Measurements from ENCODE around the gene CMSS1.
"Not testable (repeated sequence)": the region's sequence is repeated elsewhere in the genome, so short reads cannot be mapped to it uniquely, and the experiment has no call there.

The CMSS1 gene

DNA sequence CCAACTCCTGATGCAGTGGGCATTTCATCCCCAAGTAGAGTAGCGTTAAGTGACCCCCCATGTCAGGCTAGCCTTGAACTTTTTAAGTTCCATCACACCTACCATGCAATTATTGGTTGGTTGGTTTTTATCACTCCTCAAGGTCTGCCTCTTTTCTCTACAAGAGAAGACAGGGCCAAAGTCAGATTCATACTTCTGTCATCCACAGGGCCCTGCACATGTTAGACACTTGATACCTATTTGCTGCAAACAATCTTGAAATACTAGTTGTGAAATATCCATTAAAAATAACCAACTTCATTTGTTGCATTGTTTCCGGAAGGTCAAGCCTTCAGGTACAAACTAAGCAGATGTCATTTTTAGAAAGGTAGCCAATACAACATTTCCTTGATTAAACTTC is 1.2 kb downstream of the CMSS1 start:
- DNase-seq (ENCODE audit: low spot score), result no peak

- DNase-seq (ENCODE audit: low spot score), result no peak
Measured at GRCh38 chr3:99823723-99824711, 6.4 kb downstream of the CMSS1 start.

- peak; percentile 52 for DNase-seq (ENCODE audit: low spot score)
Measured at GRCh38 chr3:99825004-99825640, 7.5 kb downstream of the CMSS1 start.

DNA sequence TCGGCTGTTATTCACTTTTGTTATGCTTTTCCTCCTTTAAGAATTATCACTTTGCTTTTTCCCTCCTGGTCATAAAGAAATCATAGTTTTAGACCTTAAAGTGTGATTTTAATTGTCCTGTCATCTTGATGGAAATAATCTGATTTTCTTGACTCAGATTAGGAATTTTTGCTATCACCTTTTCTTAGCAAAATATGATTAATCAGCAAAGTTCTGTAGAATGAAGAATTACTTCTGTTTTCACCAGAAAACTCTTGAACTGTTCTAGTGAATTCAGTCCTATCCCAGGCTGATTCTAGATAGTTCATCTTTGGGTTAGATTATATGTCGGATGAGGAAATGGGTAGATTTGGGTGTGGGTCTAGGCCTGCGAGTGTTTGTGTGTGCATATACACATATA is 12.2 kb downstream of the CMSS1 start:
- no peak for DNase-seq (ENCODE audit: low spot score)

DNA sequence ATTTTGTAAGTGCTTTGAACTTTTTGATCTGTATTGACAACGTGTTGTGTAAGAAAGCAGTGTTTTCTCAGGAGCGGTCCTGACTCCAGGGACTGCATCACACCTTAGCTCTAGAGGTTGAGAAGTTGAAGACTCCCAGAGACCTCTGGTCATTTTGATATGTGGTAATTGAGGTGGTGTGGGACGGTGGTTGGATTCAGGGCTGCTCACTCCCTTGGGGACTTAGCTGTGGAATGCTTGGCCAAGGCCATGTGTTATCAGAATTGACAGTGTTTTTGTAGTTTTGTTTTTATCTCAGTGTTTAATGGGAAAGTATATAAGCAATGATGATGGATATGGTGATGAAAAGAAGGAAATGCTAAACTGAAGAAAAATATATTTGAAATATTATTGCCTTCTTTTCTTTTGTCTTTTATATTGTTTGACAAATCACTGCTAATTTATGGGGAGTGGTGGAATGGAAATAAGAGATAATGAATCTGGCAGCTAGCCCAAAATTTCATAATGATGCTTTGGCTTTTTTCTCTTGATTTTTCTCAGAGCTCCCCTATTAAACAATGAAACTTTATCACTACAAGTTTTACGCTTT is 16.0 kb downstream of the CMSS1 start:
- no peak for DNase-seq (ENCODE audit: low spot score)

- DNase-seq (ENCODE audit: low spot score), result no peak
Measured at GRCh38 chr3:99834211-99834957, 16.7 kb downstream of the CMSS1 start.

GRCh38 chr3:99836681-99837080 is 19.0 kb downstream of the CMSS1 start:
- no peak for DNase-seq (ENCODE audit: low spot score)

DNA sequence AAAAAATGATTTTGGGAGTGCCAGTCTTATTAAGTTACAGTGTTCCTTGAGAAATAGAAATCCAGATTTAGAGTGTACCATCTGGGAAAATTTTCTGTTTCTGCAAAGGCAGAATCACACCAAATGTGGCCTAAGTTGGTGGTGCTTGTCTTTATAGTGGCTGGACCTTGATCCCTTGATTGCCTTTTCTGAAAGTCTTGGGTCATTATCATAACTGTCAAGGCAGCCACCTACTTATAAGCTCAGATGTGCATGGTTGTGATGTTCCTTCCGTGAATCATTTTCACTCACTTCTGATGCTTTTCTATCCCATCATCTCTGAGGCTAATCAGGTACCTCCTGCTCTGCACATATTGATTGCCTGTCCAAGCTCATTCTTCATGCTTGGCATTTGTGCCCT is 20.1 kb downstream of the CMSS1 start:
- no peak for DNase-seq (ENCODE audit: low spot score)

DNA sequence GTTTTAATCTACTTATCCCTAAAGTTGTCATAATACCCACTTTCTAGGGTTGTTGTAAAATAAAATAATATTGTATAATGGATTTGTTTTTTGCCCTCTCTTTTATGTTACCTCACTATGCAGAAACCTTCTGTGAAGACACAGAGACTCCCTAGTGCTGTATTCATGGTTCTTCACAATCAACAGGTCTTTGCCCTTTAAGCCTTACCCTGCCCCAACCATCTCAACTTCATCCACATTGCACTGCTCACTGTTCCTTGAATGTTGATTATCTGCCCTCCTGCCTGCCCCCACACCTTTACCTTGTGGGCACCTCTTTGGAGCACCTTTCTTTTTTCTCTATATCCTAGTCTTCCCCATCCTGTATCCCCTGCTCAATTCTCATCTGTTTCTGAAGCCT is 21.1 kb downstream of the CMSS1 start:
- DNase-seq (ENCODE audit: low spot score), result no peak

DNA sequence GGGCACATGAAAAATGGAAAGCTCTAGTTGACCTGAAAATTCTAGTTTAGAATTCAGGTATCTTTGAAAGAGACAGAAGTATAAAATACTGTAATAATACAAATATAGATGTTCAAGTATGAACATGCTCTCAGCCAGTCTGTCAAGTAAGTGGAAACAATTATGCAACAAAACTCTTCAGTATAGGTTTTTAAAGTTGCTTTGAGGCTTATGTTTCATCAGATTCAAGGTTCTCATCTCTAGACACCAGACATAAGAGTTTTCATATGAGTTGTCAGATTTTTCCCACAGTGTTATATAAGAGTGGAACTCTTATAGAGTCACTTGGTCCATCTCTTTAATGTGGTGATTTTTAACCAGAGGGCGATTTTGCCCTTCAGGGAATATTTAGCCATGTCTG is 22.0 kb downstream of the CMSS1 start:
- no peak for DNase-seq (ENCODE audit: low spot score)

DNA sequence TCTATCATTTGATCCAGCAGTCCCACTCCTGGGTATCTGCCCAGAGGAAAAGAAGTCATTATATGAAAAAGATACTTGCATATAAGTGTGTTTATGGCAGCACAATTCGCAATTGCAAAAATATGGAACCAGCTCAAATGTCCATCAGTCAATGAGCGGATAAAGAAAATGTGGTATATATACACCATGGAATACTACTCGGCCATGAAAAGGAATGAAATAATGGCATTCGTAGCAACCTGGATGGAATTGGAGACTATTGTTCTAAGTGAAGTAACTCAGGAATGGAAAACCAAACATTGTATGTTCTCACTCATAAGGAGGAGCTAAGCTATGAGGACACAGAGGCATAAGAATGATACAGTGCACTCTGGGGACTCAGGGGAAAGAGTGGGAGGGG is 24.3 kb downstream of the CMSS1 start:
- DNase-seq (ENCODE audit: low spot score), result not testable (repeated sequence)

DNA sequence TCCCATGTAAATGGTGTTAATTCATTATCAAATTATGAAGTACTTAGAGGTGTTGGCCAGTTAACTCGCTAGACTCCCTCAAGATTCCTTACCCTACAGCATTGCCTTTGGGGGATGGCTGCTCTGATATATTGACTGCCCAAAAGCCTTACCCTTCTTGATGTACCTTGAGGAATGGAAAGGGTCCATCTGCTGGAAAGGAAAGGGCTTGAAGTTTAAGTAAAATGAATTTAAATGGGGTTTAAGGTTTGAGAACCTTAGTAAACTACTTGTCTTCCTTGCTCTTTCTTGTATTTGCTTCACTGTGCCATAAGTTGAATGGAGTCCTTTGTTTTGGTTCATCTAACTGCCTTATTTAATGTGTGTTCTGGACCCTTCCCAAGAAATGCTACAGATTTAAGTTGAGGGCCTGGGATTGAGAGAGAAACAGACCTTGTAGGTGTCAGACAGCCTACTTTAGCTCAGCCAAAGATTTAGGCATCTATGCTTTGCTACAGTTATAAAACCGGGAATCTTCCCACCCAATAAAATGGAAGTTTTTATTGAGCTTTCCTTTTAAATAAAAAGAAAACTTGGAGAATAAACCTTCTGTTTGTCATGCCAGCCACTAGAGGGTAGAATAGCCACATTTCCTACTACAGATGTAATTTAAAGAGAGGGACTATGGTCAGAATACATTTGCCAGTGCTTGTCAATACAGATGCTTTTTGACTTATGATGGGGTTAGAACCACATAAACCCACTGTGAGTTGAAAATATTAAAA is 25.3 kb downstream of the CMSS1 start:
- no peak for DNase-seq (ENCODE audit: low spot score)

- DNase-seq (ENCODE audit: low spot score), result no peak
Measured at GRCh38 chr3:99843590-99844258, 26.1 kb downstream of the CMSS1 start.

- DNase-seq (ENCODE audit: low spot score), result no peak
Measured at GRCh38 chr3:99845331-99845730, 27.7 kb downstream of the CMSS1 start.

DNA sequence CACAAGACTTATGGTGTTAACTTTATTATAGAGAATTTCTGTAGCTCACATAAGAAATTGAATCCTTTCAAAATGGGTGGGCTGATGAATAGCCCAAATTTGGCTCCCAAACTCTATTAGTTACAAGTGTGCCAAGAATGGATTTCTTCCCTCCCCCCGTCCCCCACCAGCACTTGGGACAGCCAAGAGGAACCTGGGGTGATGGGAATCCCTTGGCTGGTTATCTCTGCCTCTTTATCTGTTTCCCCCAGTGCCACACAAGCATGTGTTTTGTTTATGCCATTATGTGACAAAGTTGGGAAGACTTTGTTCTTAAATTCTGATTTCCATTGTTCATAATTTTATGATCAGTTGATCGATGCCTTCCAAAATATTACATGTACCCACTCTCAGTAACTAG is 28.3 kb downstream of the CMSS1 start:
- no peak for DNase-seq (ENCODE audit: low spot score)

GRCh38 chr3:99846477-99847160 is 29.0 kb downstream of the CMSS1 start:
- DNase-seq (ENCODE audit: low spot score), result no peak

DNA sequence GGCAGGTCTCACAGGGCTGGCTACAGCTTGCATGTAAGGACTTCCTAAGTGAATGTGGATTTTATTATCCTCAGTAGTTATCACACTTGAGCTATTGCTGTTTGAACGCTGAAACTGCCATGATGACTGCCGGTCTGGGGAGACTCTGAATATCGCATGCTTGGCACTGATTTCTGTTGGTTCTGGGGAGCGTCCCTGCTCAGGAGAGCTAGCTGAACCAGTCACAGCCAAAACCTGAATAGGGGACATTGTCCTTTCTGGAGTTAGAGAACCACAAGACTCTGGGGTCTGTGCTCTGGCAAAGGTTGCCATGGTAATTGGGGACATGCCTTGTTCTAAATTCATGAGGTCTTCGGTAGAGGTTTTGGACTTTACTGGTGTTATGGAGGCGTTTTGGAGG is 30.8 kb downstream of the CMSS1 start:
- no peak for DNase-seq (ENCODE audit: low spot score)

DNA sequence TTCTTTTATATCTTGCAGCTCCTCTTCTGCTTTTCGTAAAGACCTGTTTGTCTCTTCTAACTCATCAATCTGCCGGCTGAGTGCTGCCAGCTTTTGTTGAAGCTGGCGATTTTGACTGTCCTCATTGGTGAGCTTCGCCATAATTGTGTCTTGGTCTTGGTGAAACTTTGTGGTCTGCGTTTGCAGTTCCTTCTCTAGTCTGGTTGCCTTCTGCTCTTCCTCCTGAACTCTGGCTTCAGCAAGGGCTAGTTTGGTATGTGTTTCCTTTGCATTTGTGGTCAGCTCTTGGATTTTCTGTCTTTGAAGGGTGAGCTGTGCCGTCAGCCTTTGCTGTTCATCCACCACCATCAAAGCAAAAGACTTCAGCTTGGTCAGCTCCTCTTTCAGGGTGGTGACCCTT is 32.9 kb downstream of the CMSS1 start:
- DNase-seq (ENCODE audit: low spot score), result no peak

DNA sequence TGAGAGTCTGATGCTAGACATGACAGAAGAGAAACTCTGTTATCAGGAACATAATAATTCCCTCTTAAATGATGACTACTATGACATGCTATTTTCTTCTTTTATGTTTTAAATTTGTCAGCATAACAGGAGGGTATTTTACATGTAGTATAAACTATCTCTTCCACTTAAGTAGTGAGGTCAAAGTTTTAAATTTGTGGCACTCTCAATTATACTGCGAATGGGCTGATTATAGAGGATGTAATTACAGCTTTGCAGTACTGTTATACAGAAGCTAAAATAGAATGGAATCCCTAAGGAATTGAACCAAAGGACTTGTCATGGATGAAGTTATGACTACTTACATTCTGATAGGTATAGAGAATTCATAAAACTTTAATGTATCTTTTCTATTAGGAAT is 34.3 kb downstream of the CMSS1 start:
- no peak for DNase-seq (ENCODE audit: low spot score)

GRCh38 chr3:99852851-99853250 is 35.2 kb downstream of the CMSS1 start:
- no peak for DNase-seq (ENCODE audit: low spot score)
